ENCODE measurements around the gene SSR3.
A peak's percentile ranks its signal among the peaks of the same experiment; 100 is the strongest.

The SSR3 gene

GRCh38 chr3:156493887-156494286 lies 61.0 kb downstream of the SSR3 start:
- Histone ChIP-seq H3K4me1 (ENCODE audit: control insufficient read depth, insufficient read depth, low read length) (peaks cover 14% of the 10 kb centered on the region), H3K4me3 (ENCODE audit: low read length) (no peak overlapping the region), H3K36me3 (ENCODE audit: control insufficient read depth, insufficient read depth, low read length) (no peaks in the 10 kb centered on the region), H3K27ac (ENCODE audit: low read depth, low read length) (no peak overlapping the region), H3K9ac (ENCODE audit: low read length) (no peak overlapping the region), H3K27me3 (ENCODE audit: control insufficient read depth, insufficient read depth, low read length) (no peaks in the 10 kb centered on the region)

GRCh38 chr3:156492801-156493261 lies 62.1 kb downstream of the SSR3 start:
- H3K27ac ChIP-seq (ENCODE audit: low read depth, low read length), result peak overlapping the region; percentile 81
- no peaks in the 10 kb centered on the region for H3K36me3 ChIP-seq (ENCODE audit: control insufficient read depth, insufficient read depth, low read length)
- H3K27me3 ChIP-seq (ENCODE audit: control insufficient read depth, insufficient read depth, low read length), result no peaks in the 10 kb centered on the region
- H3K4me1 ChIP-seq (ENCODE audit: control insufficient read depth, insufficient read depth, low read length), result peaks cover 14% of the 10 kb centered on the region
- H3K4me3 ChIP-seq (ENCODE audit: low read length), result no peak overlapping the region
- no peak overlapping the region for H3K9ac ChIP-seq (ENCODE audit: low read length)

GRCh38 chr3:156491192-156491591 lies 63.7 kb downstream of the SSR3 start:
- Histone ChIP-seq H3K36me3 (ENCODE audit: control insufficient read depth, insufficient read depth, low read length) (no peaks in the 10 kb centered on the region), H3K27me3 (ENCODE audit: control insufficient read depth, insufficient read depth, low read length) (no peaks in the 10 kb centered on the region), H3K9ac (ENCODE audit: low read length) (no peak overlapping the region), H3K27ac (ENCODE audit: low read depth, low read length) (no peak overlapping the region), H3K4me1 (ENCODE audit: control insufficient read depth, insufficient read depth, low read length) (peaks cover 14% of the 10 kb centered on the region), H3K4me3 (ENCODE audit: low read length) (no peak overlapping the region)

All from rectal smooth muscle tissue (tissue), 1 donor.